Measurements from ENCODE around the gene GSN.

The GSN gene

DNA sequence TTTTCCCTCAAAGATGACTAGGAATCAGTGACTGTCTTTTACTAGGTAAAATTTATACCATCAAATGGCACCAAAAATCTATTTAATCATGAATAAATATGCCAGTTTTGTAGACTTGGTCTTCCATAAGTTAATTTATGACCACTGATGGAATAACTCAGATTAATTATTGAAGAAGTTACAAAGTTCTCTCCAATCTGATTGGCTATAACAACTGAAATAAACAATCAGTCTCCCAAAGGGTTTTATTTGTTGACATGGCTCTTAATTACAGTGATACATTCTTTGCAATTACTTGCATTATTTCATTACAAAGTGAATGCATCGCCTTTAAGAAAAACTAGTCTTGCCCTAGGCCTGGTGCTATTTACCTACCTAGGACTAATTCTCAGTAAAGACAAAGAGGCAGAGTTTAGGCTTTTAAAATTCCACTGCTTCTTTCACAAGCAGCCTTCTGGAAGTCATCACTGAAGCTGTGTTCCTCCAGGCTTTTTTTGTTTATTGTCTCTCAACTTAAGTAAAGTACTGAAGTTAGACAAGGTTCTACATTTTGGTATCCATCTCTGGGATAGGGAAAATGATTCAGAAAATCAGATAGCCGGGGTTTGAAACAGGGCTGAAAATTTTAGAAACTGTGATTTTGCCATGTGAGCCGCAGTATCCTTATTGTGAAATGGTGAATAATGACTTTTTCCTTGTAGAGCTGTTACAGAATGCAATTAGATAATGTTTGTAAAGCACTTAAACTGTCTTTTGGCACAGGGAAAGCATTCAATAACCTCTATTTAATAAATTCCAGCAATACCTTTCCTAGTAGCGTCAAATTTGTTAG, 99.6 kb downstream of the GSN start:
- no peaks in the 10 kb centered on the region for H3K9me2 ChIP-seq (replicated peaks; ENCODE audit: low read depth, low read length)
- H3K4me2 ChIP-seq (ENCODE audit: low read depth, low read length, poor library complexity, severe bottlenecking): no peak overlapping the region
- no peaks in the 10 kb centered on the region for H3K36me3 ChIP-seq (ENCODE audit: insufficient read depth, low read length)
- H3K9ac ChIP-seq (ENCODE audit: low read depth, low read length, poor library complexity, severe bottlenecking): no peak overlapping the region
- no peaks in the 10 kb centered on the region for H3K9me3 ChIP-seq (ENCODE audit: insufficient read depth, low read depth, low read length)
- no peaks in the 10 kb centered on the region for H4K20me1 ChIP-seq (ENCODE audit: insufficient read depth, low read length, poor library complexity, severe bottlenecking)
- H3K27me3 ChIP-seq (ENCODE audit: insufficient read depth, low read length, poor library complexity, severe bottlenecking): no peaks in the 10 kb centered on the region
- TF ChIP-seq EZH2phosphoT487 (IDR thresholded peaks at IDR 0.05; ENCODE audit: borderline replicate concordance): no peak
- peaks cover 5% of the 10 kb centered on the region for H3K4me1 ChIP-seq (ENCODE audit: insufficient read depth, low read length, poor library complexity, severe bottlenecking)
- no peak overlapping the region for H3K4me3 ChIP-seq (ENCODE audit: low read length, poor library complexity, severe bottlenecking)
- H3F3A ChIP-seq (ENCODE audit: low read depth): 0 out of 2 replicates have a peak, but pooled peaks cover 5% of the 10 kb centered on the region
- no peaks in the 10 kb centered on the region for H3K79me2 ChIP-seq (ENCODE audit: insufficient read depth, low read length)
- no peak overlapping the region for H2AFZ ChIP-seq (ENCODE audit: low read length)

DNA sequence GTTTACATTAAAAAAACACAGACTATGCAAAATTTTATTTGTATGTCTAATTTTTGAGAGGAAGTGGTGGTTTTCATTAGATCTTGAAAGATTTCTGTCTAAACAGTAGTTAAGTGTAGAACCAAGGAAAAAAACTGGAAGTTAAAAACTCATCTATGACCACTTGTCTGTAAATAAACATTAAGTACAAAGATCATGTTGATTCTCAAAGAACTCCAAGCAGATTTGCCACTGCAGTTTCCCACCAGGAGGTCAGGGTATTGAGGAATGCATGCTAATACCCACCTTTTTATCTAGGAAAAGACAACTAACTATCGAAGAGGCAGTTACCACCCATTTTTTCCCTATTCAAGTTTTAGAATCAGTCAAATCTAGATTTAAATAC, 100.2 kb downstream of the GSN start:
- Histone ChIP-seq H3K36me3 (ENCODE audit: insufficient read depth, low read length) (no peaks in the 10 kb centered on the region), H2AFZ (ENCODE audit: low read length) (no peak overlapping the region), H3F3A (ENCODE audit: low read depth) (0 out of 2 replicates have a peak, but pooled peaks cover 5% of the 10 kb centered on the region), H4K20me1 (ENCODE audit: insufficient read depth, low read length, poor library complexity, severe bottlenecking) (no peaks in the 10 kb centered on the region), H3K4me3 (ENCODE audit: low read length, poor library complexity, severe bottlenecking) (no peak overlapping the region), H3K4me1 (ENCODE audit: insufficient read depth, low read length, poor library complexity, severe bottlenecking) (peaks cover 5% of the 10 kb centered on the region), H3K79me2 (ENCODE audit: insufficient read depth, low read length) (no peaks in the 10 kb centered on the region), H3K27me3 (ENCODE audit: insufficient read depth, low read length, poor library complexity, severe bottlenecking) (no peaks in the 10 kb centered on the region), H3K9me3 (ENCODE audit: insufficient read depth, low read depth, low read length) (no peaks in the 10 kb centered on the region), H3K9ac (ENCODE audit: low read depth, low read length, poor library complexity, severe bottlenecking) (no peak overlapping the region), H3K9me2 (replicated peaks; ENCODE audit: low read depth, low read length) (no peaks in the 10 kb centered on the region), H3K4me2 (ENCODE audit: low read depth, low read length, poor library complexity, severe bottlenecking) (no peak overlapping the region)
- TF ChIP-seq, protein P1, sequence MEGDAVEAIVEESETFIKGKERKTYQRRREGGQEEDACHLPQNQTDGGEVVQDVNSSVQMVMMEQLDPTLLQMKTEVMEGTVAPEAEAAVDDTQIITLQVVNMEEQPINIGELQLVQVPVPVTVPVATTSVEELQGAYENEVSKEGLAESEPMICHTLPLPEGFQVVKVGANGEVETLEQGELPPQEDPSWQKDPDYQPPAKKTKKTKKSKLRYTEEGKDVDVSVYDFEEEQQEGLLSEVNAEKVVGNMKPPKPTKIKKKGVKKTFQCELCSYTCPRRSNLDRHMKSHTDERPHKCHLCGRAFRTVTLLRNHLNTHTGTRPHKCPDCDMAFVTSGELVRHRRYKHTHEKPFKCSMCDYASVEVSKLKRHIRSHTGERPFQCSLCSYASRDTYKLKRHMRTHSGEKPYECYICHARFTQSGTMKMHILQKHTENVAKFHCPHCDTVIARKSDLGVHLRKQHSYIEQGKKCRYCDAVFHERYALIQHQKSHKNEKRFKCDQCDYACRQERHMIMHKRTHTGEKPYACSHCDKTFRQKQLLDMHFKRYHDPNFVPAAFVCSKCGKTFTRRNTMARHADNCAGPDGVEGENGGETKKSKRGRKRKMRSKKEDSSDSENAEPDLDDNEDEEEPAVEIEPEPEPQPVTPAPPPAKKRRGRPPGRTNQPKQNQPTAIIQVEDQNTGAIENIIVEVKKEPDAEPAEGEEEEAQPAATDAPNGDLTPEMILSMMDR (conservative IDR thresholded peaks at IDR 0.05; ENCODE audit: low read length): no peak
- TF ChIP-seq EZH2phosphoT487 (IDR thresholded peaks at IDR 0.05; ENCODE audit: borderline replicate concordance): no peak

DNA sequence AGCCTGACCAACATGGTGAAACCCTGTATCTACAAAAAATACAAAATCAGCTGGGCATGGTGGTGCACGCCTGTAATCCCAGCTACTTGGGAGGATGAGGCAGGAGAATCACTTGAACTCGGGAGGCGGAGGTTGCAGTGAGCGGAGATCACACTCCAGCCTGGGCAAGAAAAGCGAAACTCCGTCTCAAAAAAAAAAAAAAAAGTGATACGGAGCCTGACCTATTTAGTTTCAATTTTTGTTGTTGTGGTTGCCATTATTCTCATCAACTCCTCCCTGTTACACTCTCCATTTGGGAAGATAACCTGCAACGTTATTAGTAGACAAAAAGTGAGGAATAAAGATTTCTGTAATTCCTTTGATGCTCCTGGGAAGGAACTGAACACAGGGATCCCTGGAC, 100.8 kb downstream of the GSN start:
- Histone ChIP-seq H4K20me1 (ENCODE audit: insufficient read depth, low read length, poor library complexity, severe bottlenecking) (no peaks in the 10 kb centered on the region), H3K4me2 (ENCODE audit: low read depth, low read length, poor library complexity, severe bottlenecking) (no peak overlapping the region), H3K9ac (ENCODE audit: low read depth, low read length, poor library complexity, severe bottlenecking) (no peak overlapping the region), H3K9me3 (ENCODE audit: insufficient read depth, low read depth, low read length) (no peaks in the 10 kb centered on the region), H3K4me3 (ENCODE audit: low read length, poor library complexity, severe bottlenecking) (no peak overlapping the region), H3K36me3 (ENCODE audit: insufficient read depth, low read length) (no peaks in the 10 kb centered on the region), H3F3A (ENCODE audit: low read depth) (0 out of 2 replicates have a peak, but pooled peaks cover 5% of the 10 kb centered on the region), H3K9me2 (replicated peaks; ENCODE audit: low read depth, low read length) (no peaks in the 10 kb centered on the region), H3K79me2 (ENCODE audit: insufficient read depth, low read length) (no peaks in the 10 kb centered on the region), H3K27me3 (ENCODE audit: insufficient read depth, low read length, poor library complexity, severe bottlenecking) (no peaks in the 10 kb centered on the region), H2AFZ (ENCODE audit: low read length) (no peak overlapping the region), H3K4me1 (ENCODE audit: insufficient read depth, low read length, poor library complexity, severe bottlenecking) (peaks cover 5% of the 10 kb centered on the region)
- TF ChIP-seq, protein P1 (conservative IDR thresholded peaks at IDR 0.05; ENCODE audit: low read length): no peak
- TF ChIP-seq EZH2phosphoT487 (IDR thresholded peaks at IDR 0.05; ENCODE audit: borderline replicate concordance): no peak
